OCI-LY1 (cell line): ENCODE data around the gene TAS1R1.

Experiments used
- H2AFZ ChIP-seq: fragments of 200-600 bp; sonication (generic), shearing (Covaris generic); 2 replicates; pipeline ENCODE4 v1.6.0; 2014; ENCODE audit warnings: antibody characterized with exemption, mild to moderate bottlenecking, low read length
- H3F3A ChIP-seq: fragments of 200-600 bp; sonication (generic), shearing (Covaris generic); 2 replicates; pipeline ENCODE4 v1.6.0; 2014; ENCODE audit warnings: mild to moderate bottlenecking, antibody characterized with exemption, low read length, moderate library complexity; ENCODE audit not compliant: insufficient read depth
- H3K27ac ChIP-seq: fragments of 200-600 bp; sonication (generic); 2 replicates; pipeline ENCODE4 v1.5.1; 2014; ENCODE audit warnings: low read length, mixed run types, mild to moderate bottlenecking, low read depth; ENCODE audit not compliant: poor library complexity, severe bottlenecking
- H3K27me3 ChIP-seq: fragments of 200-600 bp; sonication (generic); 2 replicates; pipeline ENCODE4 v1.6.0; 2014; ENCODE audit warnings: antibody characterized with exemption, mild to moderate bottlenecking, low read length, moderate library complexity; ENCODE audit not compliant: insufficient read depth
- H3K36me3 ChIP-seq: fragments of 200-600 bp; sonication (generic); 2 replicates; pipeline ENCODE4 v1.6.1; 2014; ENCODE audit warnings: mild to moderate bottlenecking, antibody characterized with exemption, low read length, moderate library complexity, mixed read lengths; ENCODE audit not compliant: insufficient read depth
- H3K4me1 ChIP-seq: fragments of 200-600 bp; sonication (generic); 2 replicates; pipeline ENCODE4 v1.5.1; 2014; ENCODE audit warnings: mild to moderate bottlenecking, low read length, moderate library complexity; ENCODE audit not compliant: insufficient read depth, severe bottlenecking
- H3K4me2 ChIP-seq: fragments of 200-600 bp; sonication (generic), shearing (Covaris generic); 2 replicates; pipeline ENCODE4 v1.6.1; 2014; ENCODE audit warnings: low read length
- H3K4me3 ChIP-seq: fragments of 200-600 bp; sonication (generic); 2 replicates; pipeline ENCODE4 v1.5.1; 2014; ENCODE audit warnings: low read length, low read depth, mild to moderate bottlenecking, mixed read lengths; ENCODE audit not compliant: poor library complexity, severe bottlenecking
- H3K79me2 ChIP-seq: fragments of 200-600 bp; shearing (Covaris generic); 2 replicates; pipeline ENCODE4 v1.6.1; 2016; ENCODE audit warnings: mixed run types, low read length, mixed read lengths; ENCODE audit not compliant: insufficient read depth
- H3K9ac ChIP-seq: fragments of 200-600 bp; sonication (generic), shearing (Covaris generic); 2 replicates; pipeline ENCODE4 v1.6.1; 2014; ENCODE audit warnings: mild to moderate bottlenecking, low read length, mixed read lengths
- H3K9me2 ChIP-seq: fragments of 200-600 bp; sonication (generic), shearing (Covaris generic); 2 replicates; pipeline ENCODE4 v1.6.1; 2014; ENCODE audit warnings: low read depth, mild to moderate bottlenecking, low read length, mixed read lengths
- H3K9me3 ChIP-seq: fragments of 200-600 bp; shearing (Covaris generic); 2 replicates; pipeline ENCODE4 v1.6.1; 2014; ENCODE audit warnings: low read length, mixed read lengths
- H4K20me1 ChIP-seq: fragments of 200-600 bp; sonication (generic), shearing (Covaris generic); 2 replicates; pipeline ENCODE4 v1.6.0; 2016; ENCODE audit warnings: mild to moderate bottlenecking, low read length; ENCODE audit not compliant: insufficient read depth
- EZH2 ChIP-seq: fragments of 200-600 bp; sonication (generic), shearing (Covaris generic); IDR thresholded peaks from 2 replicates; pipeline ENCODE4 v1.8.0; 2017; ENCODE audit warnings: borderline replicate concordance, mixed run types, mild to moderate bottlenecking, antibody characterized with exemption, low read length, moderate library complexity, mixed read lengths
- TF ChIP-seq, protein P1 (sequence below): fragments of 200-600 bp; sonication (generic), shearing (Covaris generic); IDR thresholded peaks from 2 replicates; pipeline ENCODE4 v1.5.1; 2017; ENCODE audit warnings: mild to moderate bottlenecking, antibody characterized with exemption, low read length, moderate library complexity, mixed read lengths

Gene TAS1R1

DNA sequence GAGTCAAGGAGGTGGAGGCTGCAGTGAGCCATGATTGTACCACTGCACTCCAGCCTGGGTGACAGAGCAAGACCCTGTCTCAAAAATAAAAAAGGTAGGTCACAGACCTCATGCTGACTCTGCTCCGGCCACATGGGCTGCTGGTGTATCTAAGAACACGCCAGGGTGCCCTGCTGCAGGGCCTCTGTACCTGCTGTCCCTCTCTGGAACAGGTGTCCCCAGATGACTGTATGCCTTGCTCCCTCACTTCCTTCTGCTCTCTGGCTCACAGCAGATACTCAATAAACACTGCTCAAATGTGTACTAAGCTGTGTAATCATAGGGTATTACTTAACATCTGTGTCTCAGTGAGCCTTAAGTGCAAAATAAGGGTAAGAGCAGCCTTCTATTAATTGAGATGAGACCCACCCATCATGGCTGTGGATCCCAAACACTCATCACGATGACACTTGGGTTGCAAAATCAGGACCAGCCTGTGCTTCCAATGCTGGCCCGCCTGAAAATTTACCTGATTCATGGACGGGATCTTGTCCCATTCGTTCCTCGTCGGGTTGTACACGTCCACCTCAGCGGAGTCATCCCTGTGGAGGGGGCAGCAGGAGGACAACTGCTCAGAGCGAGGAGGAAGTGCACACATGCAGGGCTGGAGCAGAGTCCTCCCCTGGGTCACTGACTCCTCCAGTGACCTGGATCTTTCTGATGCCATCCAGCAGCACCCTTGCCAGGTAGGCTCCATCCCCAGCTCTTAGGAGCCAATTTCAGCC is 40.1 kb downstream of the TAS1R1 start:
- Histone ChIP-seq H4K20me1 (no peaks in the 10 kb centered on the region), H2AFZ (no peak overlapping the region), H3K36me3 (peaks cover 93% of the 10 kb centered on the region), H3F3A (no peaks in the 10 kb centered on the region), H3K4me3 (no peak overlapping the region), H3K79me2 (peaks cover 10% of the 10 kb centered on the region), H3K27me3 (no peaks in the 10 kb centered on the region), H3K4me2 (no peak overlapping the region), H3K9me3 (no peaks in the 10 kb centered on the region), H3K9ac (no peak overlapping the region), H3K27ac (no peak overlapping the region), H3K9me2 (no peaks in the 10 kb centered on the region), H3K4me1 (peaks cover 46% of the 10 kb centered on the region)
- TF ChIP-seq, protein P1, sequence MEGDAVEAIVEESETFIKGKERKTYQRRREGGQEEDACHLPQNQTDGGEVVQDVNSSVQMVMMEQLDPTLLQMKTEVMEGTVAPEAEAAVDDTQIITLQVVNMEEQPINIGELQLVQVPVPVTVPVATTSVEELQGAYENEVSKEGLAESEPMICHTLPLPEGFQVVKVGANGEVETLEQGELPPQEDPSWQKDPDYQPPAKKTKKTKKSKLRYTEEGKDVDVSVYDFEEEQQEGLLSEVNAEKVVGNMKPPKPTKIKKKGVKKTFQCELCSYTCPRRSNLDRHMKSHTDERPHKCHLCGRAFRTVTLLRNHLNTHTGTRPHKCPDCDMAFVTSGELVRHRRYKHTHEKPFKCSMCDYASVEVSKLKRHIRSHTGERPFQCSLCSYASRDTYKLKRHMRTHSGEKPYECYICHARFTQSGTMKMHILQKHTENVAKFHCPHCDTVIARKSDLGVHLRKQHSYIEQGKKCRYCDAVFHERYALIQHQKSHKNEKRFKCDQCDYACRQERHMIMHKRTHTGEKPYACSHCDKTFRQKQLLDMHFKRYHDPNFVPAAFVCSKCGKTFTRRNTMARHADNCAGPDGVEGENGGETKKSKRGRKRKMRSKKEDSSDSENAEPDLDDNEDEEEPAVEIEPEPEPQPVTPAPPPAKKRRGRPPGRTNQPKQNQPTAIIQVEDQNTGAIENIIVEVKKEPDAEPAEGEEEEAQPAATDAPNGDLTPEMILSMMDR = no peak
- TF ChIP-seq EZH2 = no peak

DNA sequence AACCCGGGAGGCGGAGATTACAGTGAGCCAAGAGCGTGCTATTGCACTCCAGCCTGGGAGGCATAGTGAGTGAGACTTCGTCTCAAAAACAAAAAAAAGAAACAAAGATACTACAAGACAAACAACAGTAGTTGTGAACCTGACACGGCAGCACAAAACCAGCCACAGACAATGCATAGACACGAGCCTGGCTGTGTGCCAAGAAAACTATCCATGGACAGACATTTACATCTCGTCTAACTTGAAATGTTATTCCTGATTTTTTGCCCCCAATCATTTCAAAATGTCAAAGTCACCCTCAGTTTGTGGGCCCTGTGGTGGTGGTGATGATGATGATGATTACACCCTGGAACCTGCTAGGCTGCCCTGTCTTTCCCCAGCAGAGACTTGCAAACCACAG is 41.2 kb downstream of the TAS1R1 start:
- Histone ChIP-seq H3K4me1 (peaks cover 46% of the 10 kb centered on the region), H3K9ac (no peak overlapping the region), H3K79me2 (peaks cover 22% of the 10 kb centered on the region), H3K4me3 (no peak overlapping the region), H2AFZ (no peak overlapping the region), H3K4me2 (no peak overlapping the region), H3K9me3 (no peaks in the 10 kb centered on the region), H3K27me3 (no peaks in the 10 kb centered on the region), H3F3A (no peaks in the 10 kb centered on the region), H3K27ac (no peak overlapping the region), H3K36me3 (peaks cover 90% of the 10 kb centered on the region), H3K9me2 (no peaks in the 10 kb centered on the region), H4K20me1 (no peaks in the 10 kb centered on the region)
- TF ChIP-seq, protein P1 = no peak
- no peak for TF ChIP-seq EZH2

DNA sequence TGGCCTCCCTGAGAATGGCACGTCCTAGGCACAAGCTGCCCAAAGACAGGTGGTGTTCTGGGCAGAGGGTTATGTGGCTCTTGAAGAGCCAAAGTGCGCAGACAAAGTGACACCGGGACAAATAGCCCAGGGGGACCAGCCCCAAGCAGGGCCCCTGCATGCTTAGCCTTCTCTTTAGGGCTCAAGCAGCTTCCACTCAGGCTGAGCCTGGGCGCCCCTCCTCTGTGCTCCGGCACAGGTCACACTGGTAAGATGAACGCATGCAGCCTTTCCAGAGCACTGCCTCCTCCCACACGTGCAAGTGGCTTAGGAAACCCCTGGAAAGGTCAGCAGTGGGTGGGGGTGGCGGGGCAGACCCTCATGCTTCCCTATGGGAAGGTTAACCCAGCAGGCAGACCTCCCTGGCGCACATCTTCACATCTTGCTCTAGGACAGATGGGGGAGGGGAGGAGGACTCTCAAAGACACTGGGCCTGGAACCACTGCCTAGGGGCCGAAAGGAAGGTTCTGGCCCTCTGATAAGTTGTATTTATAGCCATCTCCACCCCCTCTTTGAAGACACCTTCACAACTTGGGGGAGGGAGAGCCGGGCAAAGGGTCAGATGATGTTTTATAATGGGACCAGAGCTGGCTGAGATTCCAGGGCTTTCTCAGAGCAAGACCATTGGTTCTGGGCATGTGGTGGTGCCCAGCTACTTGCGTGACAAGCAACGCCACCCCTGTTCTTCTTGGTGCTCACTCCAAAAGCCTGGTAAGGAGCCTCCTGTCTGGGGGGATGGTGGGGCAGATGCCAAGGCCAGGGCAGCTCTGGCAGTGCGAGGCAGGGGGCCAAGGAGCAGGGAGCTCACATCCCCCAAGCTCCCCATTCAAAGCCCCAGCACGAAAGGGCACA is 42.0 kb downstream of the TAS1R1 start:
- H3K9ac ChIP-seq = no peak overlapping the region
- H3K4me2 ChIP-seq = no peak overlapping the region
- H2AFZ ChIP-seq = no peak overlapping the region
- H3K9me2 ChIP-seq = no peaks in the 10 kb centered on the region
- H3K4me1 ChIP-seq = peaks cover 40% of the 10 kb centered on the region
- H3K4me3 ChIP-seq = no peak overlapping the region
- no peaks in the 10 kb centered on the region for H3K27me3 ChIP-seq
- no peak for TF ChIP-seq EZH2
- TF ChIP-seq, protein P1 = no peak
- no peak overlapping the region for H3K27ac ChIP-seq
- peaks cover 27% of the 10 kb centered on the region for H3K79me2 ChIP-seq
- no peaks in the 10 kb centered on the region for H3F3A ChIP-seq
- H3K36me3 ChIP-seq = peaks cover 82% of the 10 kb centered on the region
- H4K20me1 ChIP-seq = no peaks in the 10 kb centered on the region
- H3K9me3 ChIP-seq = no peaks in the 10 kb centered on the region
